Activated CD8-positive, alpha-beta memory T cell treated with anti-CD3 and anti-CD28 coated beads, Interleukin-2, amount 50 U/mL, for 24 hours (primary cell): ENCODE data around the gene KCNIP2.
A peak's percentile ranks its signal among the peaks of the same experiment; 100 is the strongest.

Experiments used
- DNase-seq: peaks from one replicate; pipeline ENCODE4 v3.0.0-alpha.2; 2020; ENCODE audit errors: extremely low read depth

KCNIP2 gene

GRCh38 chr10:101851411-101852116 is 8.0 kb upstream of the KCNIP2 start:
- DNase-seq: no peak

GRCh38 chr10:101850749-101851148 is 7.1 kb upstream of the KCNIP2 start:
- no peak for DNase-seq

GRCh38 chr10:101848894-101849351 is 5.3 kb upstream of the KCNIP2 start:
- DNase-seq: no peak

GRCh38 chr10:101848408-101848807 is 4.8 kb upstream of the KCNIP2 start:
- no peak for DNase-seq

- no peak for DNase-seq
Observed at GRCh38 chr10:101845893-101846292, 2.3 kb upstream of the KCNIP2 start.

GRCh38 chr10:101841826-101842225 is 1.8 kb downstream of the KCNIP2 start:
- DNase-seq: no peak

- no peak for DNase-seq
Observed at GRCh38 chr10:101840741-101841453, 2.7 kb downstream of the KCNIP2 start.

GRCh38 chr10:101840102-101840684 is 3.4 kb downstream of the KCNIP2 start:
- no peak for DNase-seq

GRCh38 chr10:101839416-101840063 is 4.1 kb downstream of the KCNIP2 start:
- DNase-seq: no peak

GRCh38 chr10:101839002-101839401 is 4.6 kb downstream of the KCNIP2 start:
- no peak for DNase-seq

- DNase-seq: no peak
Observed at GRCh38 chr10:101838416-101838970, 5.1 kb downstream of the KCNIP2 start.

GRCh38 chr10:101837748-101838147 is 5.9 kb downstream of the KCNIP2 start:
- no peak for DNase-seq

- no peak for DNase-seq
Observed at GRCh38 chr10:101835362-101835761, 8.2 kb downstream of the KCNIP2 start.

- DNase-seq: no peak
Observed at GRCh38 chr10:101834341-101834740, 9.3 kb downstream of the KCNIP2 start.

GRCh38 chr10:101833466-101833865 is 10.1 kb downstream of the KCNIP2 start:
- no peak for DNase-seq

GRCh38 chr10:101832325-101832771 is 11.3 kb downstream of the KCNIP2 start:
- no peak for DNase-seq

- no peak for DNase-seq
Observed at GRCh38 chr10:101831169-101831811, 12.3 kb downstream of the KCNIP2 start.

- peak; percentile 70 for DNase-seq
Observed at GRCh38 chr10:101830322-101831168, 13.1 kb downstream of the KCNIP2 start.

- no peak for DNase-seq
Observed at GRCh38 chr10:101829561-101830315, 13.9 kb downstream of the KCNIP2 start.
